ENCODE results near the gene RSPH9.
"Not testable (repeated sequence)": the region's sequence is repeated elsewhere in the genome, so short reads cannot be mapped to it uniquely, and the experiment has no call there.

RSPH9 gene

GRCh38 chr6:43629505-43630300 lies 15.1 kb upstream of the RSPH9 start:
- peak; percentile 91 for DNase-seq

GRCh38 chr6:43630980-43631619 lies 13.7 kb upstream of the RSPH9 start:
- DNase-seq, result no peak

- DNase-seq, result not testable (repeated sequence)
These were observed 11.8 kb upstream of the RSPH9 start for GRCh38 chr6:43633002-43633401.

GRCh38 chr6:43634702-43635303 lies 10.0 kb upstream of the RSPH9 start:
- no peak for DNase-seq

- DNase-seq, result peak; percentile 47
These were observed 9.2 kb upstream of the RSPH9 start, which contains the start of gene MAD2L1BP for GRCh38 chr6:43635387-43636307. MAD2L1BP (plus strand) TSS chr6:43635840; CDS start chr6:43635876, 36 bp downstream.

GRCh38 chr6:43636308-43636659 lies 8.6 kb upstream of the RSPH9 start:
- no peak for DNase-seq

- no peak for DNase-seq
These were observed 4.6 kb upstream of the RSPH9 start for GRCh38 chr6:43639984-43640800.

- DNase-seq, result no peak
These were observed 753 bp downstream of the RSPH9 start for GRCh38 chr6:43645613-43645964.

- DNase-seq, result no peak
These were observed 2.8 kb downstream of the RSPH9 start for GRCh38 chr6:43647613-43648012.

- DNase-seq, result no peak
These were observed 3.4 kb downstream of the RSPH9 start for GRCh38 chr6:43648248-43648647.

GRCh38 chr6:43652822-43653221 lies 8.0 kb downstream of the RSPH9 start:
- DNase-seq, result not testable (repeated sequence)

- DNase-seq, result no peak
These were observed 12.5 kb downstream of the RSPH9 start for GRCh38 chr6:43657221-43657802.

- DNase-seq, result no peak
These were observed 13.3 kb downstream of the RSPH9 start for GRCh38 chr6:43658161-43658560.

GRCh38 chr6:43662948-43663347 lies 18.1 kb downstream of the RSPH9 start:
- DNase-seq, result not testable (repeated sequence)

GRCh38 chr6:43665376-43665775 lies 20.5 kb downstream of the RSPH9 start:
- DNase-seq, result no peak

- DNase-seq, result no peak
These were observed 21.5 kb downstream of the RSPH9 start for GRCh38 chr6:43666196-43666920.

- peak; percentile 36 for DNase-seq
These were observed 22.7 kb downstream of the RSPH9 start for GRCh38 chr6:43667245-43668150.

- peak; percentile 81 for DNase-seq
These were observed 23.6 kb downstream of the RSPH9 start for GRCh38 chr6:43668151-43669028.

Measured in NCI-H2029 treated with DMSO at 0.1 percent for 48 hours (cell line).